ENCODE measurements around the gene GMFB. TPM values are rescaled to one million over a fixed set of nuclear protein-coding genes. Genes with fewer than 3 reads are reported as not detected.

GMFB gene
- total RNA-seq, 1 experiment from 2014 or later: 53.8 TPM

- Histone ChIP-seq H3K4me3 (replicated peaks in 1 of 2; ENCODE audit: low read depth in 1 of 2, low read length in 2 of 2) (peak overlapping the region; percentile 71 to 72), H4K20me1 (ENCODE audit: insufficient read depth) (peaks cover 9% of the 10 kb centered on the region; the same call in 1 of the 2 replicates), H3K79me2 (ENCODE audit: insufficient read depth, low read length) (peaks cover 58% of the 10 kb centered on the region), H3K4me1 (ENCODE audit: control insufficient read depth in 1 of 2, insufficient read depth in 2 of 2, low read length in 2 of 2) (peaks cover 10 to 31% of the 10 kb centered on the region in 2 experiments; a peak in 3 of 4 replicates), H3K27me3 (ENCODE audit: insufficient read depth, low read length) (no peaks in the 10 kb centered on the region), H3K4me2 (ENCODE audit: low read length) (peak overlapping the region; percentile 81), H3K9ac (ENCODE audit: low read length) (peak overlapping the region; percentile 91), H3K9me2 (ENCODE audit: insufficient read depth) (no peaks in the 10 kb centered on the region), H3K36me3 (ENCODE audit: control insufficient read depth in 1 of 2, insufficient read depth in 2 of 2, low read length in 2 of 2) (no peaks in the 10 kb centered on the region), H3K27ac (ENCODE audit: low read depth, low read length) (peak overlapping the region; percentile 97; the same call in 1 of the 2 replicates), H2AFZ (ENCODE audit: low read depth, low read length, poor library complexity, severe bottlenecking) (no peak overlapping the region), H3K9me3 (ENCODE audit: control insufficient read depth in 1 of 2, insufficient read depth in 1 of 2, low read depth in 1 of 2, low read length in 2 of 2) (no peaks in the 10 kb centered on the region)
- DNase-seq (ENCODE audit: low read depth, low spot score): no peak
- POLR2A ChIA-PET: no interaction called here
- CTCF ChIA-PET: no interaction called here
- TSS peak; percentile 55 for BruUV-seq (replicated peaks)
- TF ChIP-seq POLR2A (IDR thresholded peaks at IDR 0.05; ENCODE audit: borderline replicate concordance, extremely low read depth, insufficient read depth, insufficient read length) (no peak), ZBTB33 (IDR thresholded peaks at IDR 0.05; ENCODE audit: extremely low read depth, insufficient replicate concordance, low read length) (no peak), EZH2 (IDR thresholded peaks at IDR 0.05) (no peak)
- ATAC-seq: no peak
- intact Hi-C loops (cut with micrococcal nuclease): loop anchor here (2.0 kb wide), 1 partner anchor 73 kb away; no protein-coding TSS in a partner anchor
- RAD21 ChIA-PET (ENCODE audit: low non-redundant PET in 1 of 2, low total read pairs in 2 of 2, uncharacterized antibody in 2 of 2, unreplicated experiment in 2 of 2): interaction anchor here in 1 of 2 experiments (0.6 kb wide), 1 partner anchor 19 kb away, joined by 4 read pairs; no protein-coding TSS in a partner anchor
These were observed 48.7 kb downstream of the GMFB start for GRCh38 chr14:54440037-54440436.

DNA sequence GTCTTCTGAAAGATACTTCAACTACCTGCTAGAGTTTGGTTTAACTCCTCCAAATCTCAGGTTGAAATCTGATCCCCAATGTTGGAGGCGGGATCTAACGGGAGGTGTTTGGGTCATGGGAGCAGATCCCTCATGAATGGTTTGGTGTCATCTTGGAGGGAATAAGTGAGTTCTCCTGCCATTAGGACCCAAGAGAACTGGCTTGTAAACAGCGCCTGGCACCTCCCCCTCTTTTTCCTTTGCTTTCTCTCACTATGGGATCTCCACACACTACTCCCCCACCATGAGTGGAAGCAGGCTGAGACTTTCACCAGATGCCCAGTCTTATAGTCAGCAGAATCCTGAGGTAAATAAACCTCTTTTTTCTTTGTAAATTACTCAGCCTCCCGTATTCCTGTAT, 50.1 kb downstream of the GMFB start:
- ChIA-PET CTCF (interaction anchor here (1.2 kb wide), 1 partner anchor 54 kb away, joined by 6 read pairs; no protein-coding TSS in a partner anchor), POLR2A (no interaction called here), RAD21 (ENCODE audit: low non-redundant PET in 1 of 2, low total read pairs in 2 of 2, uncharacterized antibody in 2 of 2, unreplicated experiment in 2 of 2) (no interaction called here)
- Histone ChIP-seq H3K36me3 (ENCODE audit: control insufficient read depth in 1 of 2, insufficient read depth in 2 of 2, low read length in 2 of 2) (no peaks in the 10 kb centered on the region; a peak in 1 of 4 replicates), H2AFZ (ENCODE audit: low read depth, low read length, poor library complexity, severe bottlenecking) (no peak overlapping the region), H3K79me2 (ENCODE audit: insufficient read depth, low read length) (peaks cover 72% of the 10 kb centered on the region), H3K9me3 (ENCODE audit: control insufficient read depth in 1 of 2, insufficient read depth in 1 of 2, low read depth in 1 of 2, low read length in 2 of 2) (no peaks in the 10 kb centered on the region), H3K4me2 (ENCODE audit: low read length) (no peak overlapping the region; the same call in 1 of the 2 replicates), H3K9me2 (ENCODE audit: insufficient read depth) (no peaks in the 10 kb centered on the region), H3K9ac (ENCODE audit: low read length) (no peak overlapping the region), H3K4me1 (ENCODE audit: control insufficient read depth in 1 of 2, insufficient read depth in 2 of 2, low read length in 2 of 2) (peaks cover 10 to 31% of the 10 kb centered on the region in 2 experiments; a peak in 3 of 4 replicates), H3K27me3 (ENCODE audit: insufficient read depth, low read length) (no peaks in the 10 kb centered on the region), H3K27ac (ENCODE audit: low read depth, low read length) (no peak overlapping the region), H4K20me1 (ENCODE audit: insufficient read depth) (peaks cover 10% of the 10 kb centered on the region; the same call in 1 of the 2 replicates), H3K4me3 (replicated peaks in 1 of 2; ENCODE audit: low read depth in 1 of 2, low read length in 2 of 2) (no peak overlapping the region)
- BruUV-seq (replicated peaks): no TSS peak
- TF ChIP-seq POLR2AphosphoS5 (IDR thresholded peaks at IDR 0.05; ENCODE audit: low read depth, low read length) (no peak), SIN3A (IDR thresholded peaks at IDR 0.05; ENCODE audit: low read depth) (no peak), ZBTB33 (IDR thresholded peaks at IDR 0.05; ENCODE audit: extremely low read depth, insufficient replicate concordance, low read length) (no peak)
- TF ChIP-seq, protein P1, sequence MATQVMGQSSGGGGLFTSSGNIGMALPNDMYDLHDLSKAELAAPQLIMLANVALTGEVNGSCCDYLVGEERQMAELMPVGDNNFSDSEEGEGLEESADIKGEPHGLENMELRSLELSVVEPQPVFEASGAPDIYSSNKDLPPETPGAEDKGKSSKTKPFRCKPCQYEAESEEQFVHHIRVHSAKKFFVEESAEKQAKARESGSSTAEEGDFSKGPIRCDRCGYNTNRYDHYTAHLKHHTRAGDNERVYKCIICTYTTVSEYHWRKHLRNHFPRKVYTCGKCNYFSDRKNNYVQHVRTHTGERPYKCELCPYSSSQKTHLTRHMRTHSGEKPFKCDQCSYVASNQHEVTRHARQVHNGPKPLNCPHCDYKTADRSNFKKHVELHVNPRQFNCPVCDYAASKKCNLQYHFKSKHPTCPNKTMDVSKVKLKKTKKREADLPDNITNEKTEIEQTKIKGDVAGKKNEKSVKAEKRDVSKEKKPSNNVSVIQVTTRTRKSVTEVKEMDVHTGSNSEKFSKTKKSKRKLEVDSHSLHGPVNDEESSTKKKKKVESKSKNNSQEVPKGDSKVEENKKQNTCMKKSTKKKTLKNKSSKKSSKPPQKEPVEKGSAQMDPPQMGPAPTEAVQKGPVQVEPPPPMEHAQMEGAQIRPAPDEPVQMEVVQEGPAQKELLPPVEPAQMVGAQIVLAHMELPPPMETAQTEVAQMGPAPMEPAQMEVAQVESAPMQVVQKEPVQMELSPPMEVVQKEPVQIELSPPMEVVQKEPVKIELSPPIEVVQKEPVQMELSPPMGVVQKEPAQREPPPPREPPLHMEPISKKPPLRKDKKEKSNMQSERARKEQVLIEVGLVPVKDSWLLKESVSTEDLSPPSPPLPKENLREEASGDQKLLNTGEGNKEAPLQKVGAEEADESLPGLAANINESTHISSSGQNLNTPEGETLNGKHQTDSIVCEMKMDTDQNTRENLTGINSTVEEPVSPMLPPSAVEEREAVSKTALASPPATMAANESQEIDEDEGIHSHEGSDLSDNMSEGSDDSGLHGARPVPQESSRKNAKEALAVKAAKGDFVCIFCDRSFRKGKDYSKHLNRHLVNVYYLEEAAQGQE (IDR thresholded peaks at IDR 0.05; ENCODE audit: low read depth): no peak
- ATAC-seq (no peak), DNase-seq (ENCODE audit: low read depth, low spot score) (no peak)
- intact Hi-C loops (cut with micrococcal nuclease): no loop called here
